Fibroblast of the aortic adventitia (primary cell): Measurements from ENCODE around the gene ACOXL. TPM values are rescaled to one million over a fixed set of nuclear protein-coding genes. Genes with fewer than 3 reads are reported as not detected.

Experiments used
- DNase-seq: peaks from one replicate; pipeline ENCODE4 v3.0.0-alpha.2; 2010; ENCODE audit warnings: low read depth
- H3K4me3 ChIP-seq: 2 replicates; pipeline ENCODE4 v1.5.1; 2011; ENCODE audit warnings: low read depth, mild to moderate bottlenecking, control low read depth, low read length, moderate library complexity
- total RNA-seq: library from RNA; depleted of rRNA; stranded (reverse); fragments of >200 nt; gene quantifications from 2 replicates; pipeline ENCODE4 v1.2.3, GENCODE V29; 2012; ENCODE audit warnings: low replicate concordance
- TF ChIP-seq, protein P1 (sequence below): IDR thresholded peaks from 2 replicates; pipeline ENCODE4 v1.5.1; 2011; ENCODE audit warnings: mild to moderate bottlenecking, low read length, control low read depth, inconsistent platforms; ENCODE audit not compliant: insufficient read depth

ACOXL gene
- total RNA-seq, 1 donor = not detected

DNA sequence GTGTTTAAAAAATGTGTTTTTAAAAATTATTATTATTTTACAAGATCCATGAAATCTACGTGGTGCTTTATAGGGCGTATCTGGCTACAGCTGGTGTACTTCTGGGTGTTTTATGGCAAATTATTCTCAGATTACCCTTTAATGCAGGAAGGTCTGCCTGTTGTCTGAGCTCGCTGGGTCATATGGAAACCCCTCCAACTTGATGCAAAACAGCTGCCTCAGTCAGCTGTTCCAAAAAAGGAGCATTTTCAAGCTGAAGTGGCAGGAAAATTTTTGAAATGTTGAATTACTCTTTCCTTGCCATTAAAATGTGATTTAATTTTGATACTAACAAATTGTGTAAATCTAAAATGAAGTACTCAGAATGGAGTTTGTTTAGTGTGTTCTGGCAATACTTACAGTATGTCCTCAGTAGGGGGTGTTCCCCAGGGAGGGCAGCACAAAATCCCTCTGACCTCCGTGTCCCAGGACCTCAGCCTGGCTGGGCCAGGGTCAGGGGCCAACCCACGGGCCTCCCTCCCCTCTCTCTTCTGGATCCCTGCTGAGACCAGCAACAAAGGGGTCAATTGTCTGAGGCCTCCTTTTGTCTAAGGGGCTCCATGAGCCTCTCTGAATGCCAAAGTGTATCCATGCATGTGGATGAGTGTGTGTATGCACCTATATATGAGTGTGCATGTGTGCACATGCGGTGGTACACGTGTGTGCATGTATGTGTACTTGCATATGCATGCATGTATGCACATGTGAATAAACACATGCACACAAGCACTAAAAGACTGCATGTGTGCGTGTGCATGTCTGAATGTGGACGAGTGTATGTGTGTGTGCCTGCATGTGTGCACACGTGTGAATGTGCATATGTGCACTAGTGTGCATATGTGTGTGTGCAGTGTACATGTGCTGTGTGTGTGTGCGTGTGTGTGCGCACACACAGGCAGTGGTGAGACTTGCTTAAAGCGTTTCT is 105.4 kb downstream of the ACOXL start:
- DNase-seq = no peak

DNA sequence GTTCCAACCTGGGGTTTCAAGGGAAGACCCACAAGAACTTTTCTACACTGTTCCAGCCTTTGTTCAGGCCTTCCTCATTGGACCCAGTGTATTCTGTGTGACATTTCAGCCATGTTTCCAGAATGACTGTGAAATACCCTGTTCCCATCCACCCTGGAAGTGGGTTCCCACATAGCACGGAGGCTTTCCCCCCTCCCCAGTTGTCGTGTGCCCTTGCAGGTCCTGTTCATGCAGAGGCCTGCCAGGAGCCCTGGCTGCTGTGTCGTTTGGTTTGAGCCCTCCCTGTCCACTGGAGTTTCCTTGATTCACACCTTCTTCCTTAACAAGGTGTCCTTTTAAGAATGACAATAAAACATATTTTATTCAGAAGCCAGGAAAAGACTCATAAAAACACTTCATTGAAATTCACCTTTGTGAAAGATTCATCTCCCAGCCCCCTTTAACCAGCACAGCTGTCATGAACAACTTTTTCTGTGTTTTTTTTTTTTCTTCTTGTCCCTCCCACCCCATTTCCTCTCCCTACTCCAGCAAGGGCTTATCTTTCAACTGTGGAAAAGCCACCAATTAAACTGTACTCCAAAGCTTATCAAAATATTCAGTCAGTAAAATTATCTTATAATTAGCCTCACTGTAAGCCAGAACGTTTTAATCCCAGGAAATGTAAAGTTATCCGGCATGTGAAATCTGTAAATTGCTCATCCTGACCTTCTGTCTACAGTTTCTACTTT is 106.4 kb downstream of the ACOXL start:
- TF ChIP-seq, protein P1, sequence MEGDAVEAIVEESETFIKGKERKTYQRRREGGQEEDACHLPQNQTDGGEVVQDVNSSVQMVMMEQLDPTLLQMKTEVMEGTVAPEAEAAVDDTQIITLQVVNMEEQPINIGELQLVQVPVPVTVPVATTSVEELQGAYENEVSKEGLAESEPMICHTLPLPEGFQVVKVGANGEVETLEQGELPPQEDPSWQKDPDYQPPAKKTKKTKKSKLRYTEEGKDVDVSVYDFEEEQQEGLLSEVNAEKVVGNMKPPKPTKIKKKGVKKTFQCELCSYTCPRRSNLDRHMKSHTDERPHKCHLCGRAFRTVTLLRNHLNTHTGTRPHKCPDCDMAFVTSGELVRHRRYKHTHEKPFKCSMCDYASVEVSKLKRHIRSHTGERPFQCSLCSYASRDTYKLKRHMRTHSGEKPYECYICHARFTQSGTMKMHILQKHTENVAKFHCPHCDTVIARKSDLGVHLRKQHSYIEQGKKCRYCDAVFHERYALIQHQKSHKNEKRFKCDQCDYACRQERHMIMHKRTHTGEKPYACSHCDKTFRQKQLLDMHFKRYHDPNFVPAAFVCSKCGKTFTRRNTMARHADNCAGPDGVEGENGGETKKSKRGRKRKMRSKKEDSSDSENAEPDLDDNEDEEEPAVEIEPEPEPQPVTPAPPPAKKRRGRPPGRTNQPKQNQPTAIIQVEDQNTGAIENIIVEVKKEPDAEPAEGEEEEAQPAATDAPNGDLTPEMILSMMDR = no peak
- H3K4me3 ChIP-seq = no peak overlapping the region
- no peak for DNase-seq

More for the DNA sequence above, 105.4 kb downstream of the ACOXL start:
- H3K4me3 ChIP-seq = no peak overlapping the region
- TF ChIP-seq, protein P1 = no peak

DNA sequence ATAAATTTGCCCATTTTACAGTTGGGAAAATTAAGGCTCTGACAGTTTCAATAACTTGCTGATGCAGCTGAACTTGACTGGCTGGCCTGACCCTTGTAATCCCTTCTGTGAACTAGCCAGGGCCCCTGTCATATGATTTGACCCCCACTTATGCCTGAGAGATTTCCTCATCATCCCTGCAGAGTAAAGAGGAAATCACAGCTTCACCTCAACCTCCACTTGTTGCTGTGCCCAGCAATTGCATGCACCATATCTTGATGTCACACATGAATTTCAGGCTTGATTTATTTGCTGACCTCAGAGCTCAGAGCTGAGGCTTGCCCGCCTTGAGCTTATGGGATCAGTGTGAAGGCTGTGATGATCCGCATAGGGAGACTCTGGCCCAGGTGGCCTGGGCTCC is 108.1 kb downstream of the ACOXL start:
- DNase-seq = no peak
- TF ChIP-seq, protein P1 = no peak
- no peak overlapping the region for H3K4me3 ChIP-seq

DNA sequence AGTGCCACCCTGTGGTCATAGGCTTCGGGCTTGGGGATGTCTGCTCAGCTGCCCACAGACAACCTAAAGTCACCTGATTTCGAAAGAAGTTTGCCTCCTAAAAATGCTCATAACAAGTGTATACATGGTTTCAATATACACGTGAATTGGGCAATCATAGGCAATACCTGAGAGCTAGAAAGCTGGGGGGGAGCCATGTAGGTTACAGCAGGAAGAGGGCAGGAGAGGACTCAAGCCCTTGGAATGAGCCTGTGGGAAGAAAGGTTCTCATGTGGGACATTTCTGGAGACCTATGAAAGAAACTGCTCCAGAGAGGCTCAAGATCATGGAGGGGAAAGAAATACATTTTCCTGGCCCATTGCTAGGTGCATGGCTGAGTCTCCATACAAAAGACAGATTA is 109.7 kb downstream of the ACOXL start:
- DNase-seq = no peak
- TF ChIP-seq, protein P1 = no peak
- H3K4me3 ChIP-seq = no peak overlapping the region

DNA sequence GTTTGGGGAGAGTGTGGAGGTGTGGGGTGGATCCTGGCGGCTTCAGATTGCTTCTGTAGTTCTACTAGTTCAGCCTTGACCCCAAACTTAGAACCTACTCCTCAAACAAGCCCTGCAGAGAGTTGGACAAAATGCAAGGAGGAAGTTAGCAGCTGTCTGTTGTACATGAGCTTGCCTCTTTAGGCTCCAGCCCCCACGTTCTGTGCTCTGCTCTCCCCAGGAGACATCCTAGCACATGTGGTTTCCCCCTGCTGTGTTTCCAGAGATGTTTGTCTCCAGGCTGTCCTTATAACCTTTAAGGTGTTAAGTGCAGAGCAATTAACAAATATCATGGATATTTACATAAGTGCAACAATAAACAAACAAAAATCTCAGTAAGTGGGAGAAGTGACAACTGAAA is 111.1 kb downstream of the ACOXL start:
- TF ChIP-seq, protein P1 = no peak
- no peak overlapping the region for H3K4me3 ChIP-seq
- DNase-seq = no peak

DNA sequence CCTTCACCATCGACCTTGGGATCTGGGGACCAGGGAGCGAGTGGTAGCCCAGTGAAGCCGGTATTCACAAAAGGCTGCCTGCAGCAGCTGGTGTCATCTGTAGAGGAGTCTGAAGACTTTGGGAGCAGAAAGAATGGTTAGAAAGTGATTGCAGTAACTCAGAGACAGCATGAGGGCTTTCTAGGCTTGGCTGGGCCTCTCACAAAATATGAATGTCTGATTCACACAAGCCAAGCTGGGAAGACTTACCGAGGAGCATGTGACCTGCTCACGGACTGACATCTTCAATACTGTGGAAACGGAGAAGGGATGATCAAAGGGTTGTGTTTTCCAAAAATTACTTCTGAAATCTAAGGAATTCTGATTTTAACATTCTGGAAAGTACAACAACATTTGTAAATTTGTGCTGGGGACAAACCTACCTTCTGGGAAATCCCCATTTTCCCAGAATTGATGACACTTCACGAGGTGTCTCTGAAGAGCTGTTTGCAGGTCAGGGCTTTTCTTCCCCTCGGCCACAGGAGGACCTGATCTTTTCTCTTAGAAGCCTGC is 111.7 kb downstream of the ACOXL start:
- DNase-seq = no peak
- TF ChIP-seq, protein P1 = no peak
- no peak overlapping the region for H3K4me3 ChIP-seq
